GM23338 (cell line): Measurements from ENCODE around the gene MTOR. TPM values are rescaled to one million over a fixed set of nuclear protein-coding genes. Genes with fewer than 3 reads are reported as not detected.

Source experiments
- ATAC-seq: fragments of 200-7000 bp; cut with Tn5 transposase; 3 replicates; pipeline ENCODE4 v1.9.1; 2020
- DNase-seq: peaks from one replicate; pipeline ENCODE4 v3.0.0-alpha.2; 2015; ENCODE audit warnings: low spot score
- H2AFZ ChIP-seq: fragments of 200-600 bp; sonication (generic); 2 replicates; pipeline ENCODE4 v1.8.0; 2016; ENCODE audit warnings: antibody characterized with exemption, mild to moderate bottlenecking, moderate library complexity
- H3F3A ChIP-seq: fragments of 200-600 bp; sonication (generic); replicated peaks from 2 replicates; pipeline ENCODE4 v1.8.0; 2017; ENCODE audit warnings: antibody characterized with exemption, mixed run types, low read depth
- H3K27ac ChIP-seq: fragments of 200-600 bp; sonication (generic); 2 replicates; pipeline ENCODE4 v1.6.1; 2016; ENCODE audit warnings: low read depth
- H3K27me3 ChIP-seq: fragments of 200-600 bp; sonication (generic); 2 replicates; pipeline ENCODE4 v1.8.0; 2016; ENCODE audit warnings: mild to moderate bottlenecking, mixed run types, moderate library complexity; ENCODE audit not compliant: insufficient read depth
- H3K36me3 ChIP-seq: fragments of 200-600 bp; sonication (generic); 2 replicates; pipeline ENCODE4 v1.8.0; 2016; ENCODE audit warnings: mild to moderate bottlenecking; ENCODE audit not compliant: insufficient read depth
- H3K4me1 ChIP-seq: fragments of 200-600 bp; sonication (generic); 2 replicates; pipeline ENCODE4 v1.8.0; 2016; ENCODE audit warnings: mild to moderate bottlenecking, moderate library complexity; ENCODE audit not compliant: insufficient read depth
- H3K4me2 ChIP-seq: fragments of 200-600 bp; sonication (generic); 2 replicates; pipeline ENCODE4 v1.7.1; 2017; ENCODE audit warnings: mixed run types
- H3K4me3 ChIP-seq: fragments of 200-600 bp; sonication (generic); 2 replicates; pipeline ENCODE4 v1.6.1; 2016; ENCODE audit warnings: mixed run types
- H3K79me2 ChIP-seq: fragments of 200-600 bp; sonication (generic); replicated peaks from 2 replicates; pipeline ENCODE4 v1.8.0; 2017; ENCODE audit warnings: mild to moderate bottlenecking; ENCODE audit not compliant: insufficient read depth
- H3K9me2 ChIP-seq: fragments of 200-600 bp; sonication (generic); 2 replicates; pipeline ENCODE4 v1.8.0; 2017; ENCODE audit not compliant: insufficient read depth
- H4K20me1 ChIP-seq: fragments of 200-600 bp; sonication (generic); replicated peaks from 2 replicates; pipeline ENCODE4 v1.8.0; 2017; ENCODE audit warnings: mild to moderate bottlenecking; ENCODE audit not compliant: insufficient read depth
- H3K27ac Mint-ChIP-seq: 2 replicates; pipeline ENCODE4 v1.8.0; 2020; ENCODE audit warnings: inconsistent platforms, mild to moderate bottlenecking, moderate library complexity, mixed read lengths
- H3K27me3 Mint-ChIP-seq: 3 replicates; pipeline ENCODE4 v1.8.0; 2022; ENCODE audit warnings: low read depth, mild to moderate bottlenecking, moderate library complexity, mixed read lengths, inconsistent platforms; ENCODE audit not compliant: insufficient read depth, poor library complexity
- H3K36me3 Mint-ChIP-seq: 3 replicates; pipeline ENCODE4 v1.8.0; 2021; ENCODE audit warnings: low read depth, mild to moderate bottlenecking, inconsistent platforms, moderate library complexity, mixed read lengths
- H3K4me1 Mint-ChIP-seq: 3 replicates; pipeline ENCODE4 v1.8.0; 2020; ENCODE audit warnings: mild to moderate bottlenecking, inconsistent platforms, mixed read lengths
- H3K4me3 Mint-ChIP-seq: 3 replicates; pipeline ENCODE4 v1.8.0; 2021; ENCODE audit warnings: moderate library complexity, mild to moderate bottlenecking, inconsistent platforms, mixed read lengths
- H3K9me3 Mint-ChIP-seq: 3 replicates; pipeline ENCODE4 v1.8.0; 2020; ENCODE audit warnings: moderate library complexity, mild to moderate bottlenecking, inconsistent platforms, mixed read lengths
- CREB1 ChIP-seq: fragments of 250-450 bp; sonication (Bioruptor Pico); IDR thresholded peaks from 2 replicates; pipeline ENCODE4 v1.5.0; 2020; ENCODE audit warnings: low read depth, mild to moderate bottlenecking, moderate library complexity
- EZH2 ChIP-seq: fragments of 200-600 bp; sonication (generic); IDR thresholded peaks from one replicate; pipeline ENCODE4 v1.8.0; 2017; ENCODE audit warnings: antibody characterized with exemption, mild to moderate bottlenecking, low read depth; ENCODE audit not compliant: unreplicated experiment
- EZH2phosphoT487 ChIP-seq: fragments of 200-600 bp; sonication (generic); IDR thresholded peaks from one replicate; pipeline ENCODE4 v1.8.1; 2018; ENCODE audit warnings: antibody characterized with exemption; ENCODE audit not compliant: unreplicated experiment
- JUNB ChIP-seq: IDR thresholded peaks from one replicate; pipeline ENCODE4 v1.6.1; 2016; ENCODE audit warnings: antibody characterized with exemption; ENCODE audit not compliant: unreplicated experiment
- NANOG ChIP-seq: IDR thresholded peaks from 2 replicates; pipeline ENCODE4 v1.6.1; 2016; ENCODE audit warnings: antibody characterized with exemption, borderline replicate concordance
- POLR2AphosphoS5 ChIP-seq: IDR thresholded peaks from 2 replicates; pipeline ENCODE4 v1.6.1; 2016; ENCODE audit warnings: antibody characterized with exemption, low read depth
- REST ChIP-seq: IDR thresholded peaks from one replicate; pipeline ENCODE4 v1.6.1; 2018; ENCODE audit warnings: antibody characterized with exemption; ENCODE audit not compliant: unreplicated experiment
- STAT1 ChIP-seq: IDR thresholded peaks from one replicate; pipeline ENCODE4 v1.6.1; 2016; ENCODE audit warnings: antibody characterized with exemption; ENCODE audit not compliant: unreplicated experiment
- ZNF114 ChIP-seq: fragments of 250-450 bp; sonication (Bioruptor Pico); IDR thresholded peaks from 2 replicates; pipeline ENCODE4 v1.5.0; 2020; ENCODE audit warnings: mild to moderate bottlenecking, moderate library complexity
- ZNF331 ChIP-seq: fragments of 250-450 bp; sonication (Bioruptor Pico); IDR thresholded peaks from 2 replicates; pipeline ENCODE4 v1.5.0; 2020; ENCODE audit warnings: low read depth, mild to moderate bottlenecking, moderate library complexity
- polyA plus RNA-seq: library from polyadenylated mRNA; unstranded; fragments of >200 nt; fragmentation: Nextera tagmentation; extraction: Ambion mirVana; gene quantifications from 2 replicates; pipeline ENCODE4 v1.2.1, GENCODE V29; 2016
- total RNA-seq: library from RNA; depleted of rRNA; stranded (reverse); fragments of >200 nt; shearing (Covaris generic); gene quantifications from 2 replicates; pipeline ENCODE4 v1.2.3, GENCODE V29; 2014
- TF ChIP-seq, protein P1 (sequence below): fragments of 250-450 bp; sonication (Bioruptor Pico); IDR thresholded peaks from 2 replicates; pipeline ENCODE4 v1.5.0; 2020; ENCODE audit warnings: mild to moderate bottlenecking, moderate library complexity
- TF ChIP-seq, protein P2 (sequence below), 2 experiments: fragments of 200-600 bp in 1 of 2; sonication (generic) in 1 of 2; conservative IDR thresholded peaks; 2 replicates each; pipeline versions ENCODE4 v1.5.1 to v1.6.1; 2016 to 2017; ENCODE audit warnings: antibody characterized with exemption in 2 of 2, low read depth in 2 of 2, mild to moderate bottlenecking in 2 of 2, moderate library complexity in 1 of 2
- TF ChIP-seq, protein P3 (sequence below): IDR thresholded peaks from 2 replicates; pipeline ENCODE4 v1.6.1; 2016; ENCODE audit warnings: antibody characterized with exemption

MTOR gene
- total and polyA plus RNA-seq, 2 experiments from 2014 or later, result 22.8 to 98.0 TPM

- Histone ChIP-seq H3K4me1 (peaks cover 15% of the 10 kb centered on the region), H3K4me3 (no peak overlapping the region), H2AFZ (no peak overlapping the region), H3F3A (0 out of 2 replicates have a peak, but pooled peaks cover 5% of the 10 kb centered on the region), H3K36me3 (no peaks in the 10 kb centered on the region), H3K4me2 (no peak overlapping the region), H3K79me2 (no peaks in the 10 kb centered on the region), H3K27me3 (no peaks in the 10 kb centered on the region), H3K27ac (peak overlapping the region; percentile 91), H4K20me1 (no peaks in the 10 kb centered on the region), H3K9me2 (no peaks in the 10 kb centered on the region; the same call in 1 of the 2 replicates)
- Mint-ChIP-seq H3K4me3 (no peak overlapping the region), H3K9me3 (no peaks in the 10 kb centered on the region), H3K27ac (peak overlapping the region; percentile 87; the same call in 1 of the 2 replicates), H3K27me3 (peaks cover 13% of the 10 kb centered on the region), H3K36me3 (peaks cover 14% of the 10 kb centered on the region), H3K4me1 (peaks cover 11% of the 10 kb centered on the region)
- TF ChIP-seq EZH2phosphoT487, result no peak
- no peak for TF ChIP-seq EZH2
- no peak for TF ChIP-seq NANOG
- no peak for TF ChIP-seq ZNF114 (CRISPR knock-in tag)
- TF ChIP-seq STAT1, result no peak
- TF ChIP-seq, protein P1, sequence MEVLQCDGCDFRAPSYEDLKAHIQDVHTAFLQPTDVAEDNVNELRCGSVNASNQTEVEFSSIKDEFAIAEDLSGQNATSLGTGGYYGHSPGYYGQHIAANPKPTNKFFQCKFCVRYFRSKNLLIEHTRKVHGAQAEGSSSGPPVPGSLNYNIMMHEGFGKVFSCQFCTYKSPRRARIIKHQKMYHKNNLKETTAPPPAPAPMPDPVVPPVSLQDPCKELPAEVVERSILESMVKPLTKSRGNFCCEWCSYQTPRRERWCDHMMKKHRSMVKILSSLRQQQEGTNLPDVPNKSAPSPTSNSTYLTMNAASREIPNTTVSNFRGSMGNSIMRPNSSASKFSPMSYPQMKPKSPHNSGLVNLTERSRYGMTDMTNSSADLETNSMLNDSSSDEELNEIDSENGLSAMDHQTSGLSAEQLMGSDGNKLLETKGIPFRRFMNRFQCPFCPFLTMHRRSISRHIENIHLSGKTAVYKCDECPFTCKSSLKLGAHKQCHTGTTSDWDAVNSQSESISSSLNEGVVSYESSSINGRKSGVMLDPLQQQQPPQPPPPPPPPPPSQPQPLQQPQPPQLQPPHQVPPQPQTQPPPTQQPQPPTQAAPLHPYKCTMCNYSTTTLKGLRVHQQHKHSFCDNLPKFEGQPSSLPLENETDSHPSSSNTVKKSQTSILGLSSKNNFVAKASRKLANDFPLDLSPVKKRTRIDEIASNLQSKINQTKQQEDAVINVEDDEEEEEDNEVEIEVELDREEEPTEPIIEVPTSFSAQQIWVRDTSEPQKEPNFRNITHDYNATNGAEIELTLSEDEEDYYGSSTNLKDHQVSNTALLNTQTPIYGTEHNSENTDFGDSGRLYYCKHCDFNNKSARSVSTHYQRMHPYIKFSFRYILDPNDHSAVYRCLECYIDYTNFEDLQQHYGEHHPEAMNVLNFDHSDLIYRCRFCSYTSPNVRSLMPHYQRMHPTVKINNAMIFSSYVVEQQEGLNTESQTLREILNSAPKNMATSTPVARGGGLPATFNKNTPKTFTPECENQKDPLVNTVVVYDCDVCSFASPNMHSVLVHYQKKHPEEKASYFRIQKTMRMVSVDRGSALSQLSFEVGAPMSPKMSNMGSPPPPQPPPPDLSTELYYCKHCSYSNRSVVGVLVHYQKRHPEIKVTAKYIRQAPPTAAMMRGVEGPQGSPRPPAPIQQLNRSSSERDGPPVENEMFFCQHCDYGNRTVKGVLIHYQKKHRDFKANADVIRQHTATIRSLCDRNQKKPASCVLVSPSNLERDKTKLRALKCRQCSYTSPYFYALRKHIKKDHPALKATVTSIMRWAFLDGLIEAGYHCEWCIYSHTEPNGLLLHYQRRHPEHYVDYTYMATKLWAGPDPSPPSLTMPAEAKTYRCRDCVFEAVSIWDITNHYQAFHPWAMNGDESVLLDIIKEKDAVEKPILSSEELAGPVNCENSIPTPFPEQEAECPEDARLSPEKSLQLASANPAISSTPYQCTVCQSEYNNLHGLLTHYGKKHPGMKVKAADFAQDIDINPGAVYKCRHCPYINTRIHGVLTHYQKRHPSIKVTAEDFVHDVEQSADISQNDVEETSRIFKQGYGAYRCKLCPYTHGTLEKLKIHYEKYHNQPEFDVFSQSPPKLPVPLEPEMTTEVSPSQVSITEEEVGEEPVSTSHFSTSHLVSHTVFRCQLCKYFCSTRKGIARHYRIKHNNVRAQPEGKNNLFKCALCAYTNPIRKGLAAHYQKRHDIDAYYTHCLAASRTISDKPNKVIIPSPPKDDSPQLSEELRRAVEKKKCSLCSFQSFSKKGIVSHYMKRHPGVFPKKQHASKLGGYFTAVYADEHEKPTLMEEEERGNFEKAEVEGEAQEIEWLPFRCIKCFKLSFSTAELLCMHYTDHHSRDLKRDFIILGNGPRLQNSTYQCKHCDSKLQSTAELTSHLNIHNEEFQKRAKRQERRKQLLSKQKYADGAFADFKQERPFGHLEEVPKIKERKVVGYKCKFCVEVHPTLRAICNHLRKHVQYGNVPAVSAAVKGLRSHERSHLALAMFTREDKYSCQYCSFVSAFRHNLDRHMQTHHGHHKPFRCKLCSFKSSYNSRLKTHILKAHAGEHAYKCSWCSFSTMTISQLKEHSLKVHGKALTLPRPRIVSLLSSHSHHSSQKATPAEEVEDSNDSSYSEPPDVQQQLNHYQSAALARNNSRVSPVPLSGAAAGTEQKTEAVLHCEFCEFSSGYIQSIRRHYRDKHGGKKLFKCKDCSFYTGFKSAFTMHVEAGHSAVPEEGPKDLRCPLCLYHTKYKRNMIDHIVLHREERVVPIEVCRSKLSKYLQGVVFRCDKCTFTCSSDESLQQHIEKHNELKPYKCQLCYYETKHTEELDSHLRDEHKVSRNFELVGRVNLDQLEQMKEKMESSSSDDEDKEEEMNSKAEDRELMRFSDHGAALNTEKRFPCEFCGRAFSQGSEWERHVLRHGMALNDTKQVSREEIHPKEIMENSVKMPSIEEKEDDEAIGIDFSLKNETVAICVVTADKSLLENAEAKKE, result no peak
- no peak for TF ChIP-seq JUNB
- TF ChIP-seq POLR2AphosphoS5, result no peak
- TF ChIP-seq, protein P2, sequence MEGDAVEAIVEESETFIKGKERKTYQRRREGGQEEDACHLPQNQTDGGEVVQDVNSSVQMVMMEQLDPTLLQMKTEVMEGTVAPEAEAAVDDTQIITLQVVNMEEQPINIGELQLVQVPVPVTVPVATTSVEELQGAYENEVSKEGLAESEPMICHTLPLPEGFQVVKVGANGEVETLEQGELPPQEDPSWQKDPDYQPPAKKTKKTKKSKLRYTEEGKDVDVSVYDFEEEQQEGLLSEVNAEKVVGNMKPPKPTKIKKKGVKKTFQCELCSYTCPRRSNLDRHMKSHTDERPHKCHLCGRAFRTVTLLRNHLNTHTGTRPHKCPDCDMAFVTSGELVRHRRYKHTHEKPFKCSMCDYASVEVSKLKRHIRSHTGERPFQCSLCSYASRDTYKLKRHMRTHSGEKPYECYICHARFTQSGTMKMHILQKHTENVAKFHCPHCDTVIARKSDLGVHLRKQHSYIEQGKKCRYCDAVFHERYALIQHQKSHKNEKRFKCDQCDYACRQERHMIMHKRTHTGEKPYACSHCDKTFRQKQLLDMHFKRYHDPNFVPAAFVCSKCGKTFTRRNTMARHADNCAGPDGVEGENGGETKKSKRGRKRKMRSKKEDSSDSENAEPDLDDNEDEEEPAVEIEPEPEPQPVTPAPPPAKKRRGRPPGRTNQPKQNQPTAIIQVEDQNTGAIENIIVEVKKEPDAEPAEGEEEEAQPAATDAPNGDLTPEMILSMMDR (conservative IDR thresholded peaks at IDR 0.05; ENCODE audit: low read depth in 2 of 2), result no peak
- TF ChIP-seq, protein P3, sequence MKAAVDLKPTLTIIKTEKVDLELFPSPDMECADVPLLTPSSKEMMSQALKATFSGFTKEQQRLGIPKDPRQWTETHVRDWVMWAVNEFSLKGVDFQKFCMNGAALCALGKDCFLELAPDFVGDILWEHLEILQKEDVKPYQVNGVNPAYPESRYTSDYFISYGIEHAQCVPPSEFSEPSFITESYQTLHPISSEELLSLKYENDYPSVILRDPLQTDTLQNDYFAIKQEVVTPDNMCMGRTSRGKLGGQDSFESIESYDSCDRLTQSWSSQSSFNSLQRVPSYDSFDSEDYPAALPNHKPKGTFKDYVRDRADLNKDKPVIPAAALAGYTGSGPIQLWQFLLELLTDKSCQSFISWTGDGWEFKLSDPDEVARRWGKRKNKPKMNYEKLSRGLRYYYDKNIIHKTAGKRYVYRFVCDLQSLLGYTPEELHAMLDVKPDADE, result no peak
- no peak for TF ChIP-seq ZNF331
- TF ChIP-seq REST, result no peak
- TF ChIP-seq CREB1 (CRISPR knock-in tag), result no peak
- ATAC-seq (peak; percentile 66), DNase-seq (no peak)
Measured at GRCh38 chr1:11298390-11299224, 36.3 kb upstream of the MTOR start.
